Measurements from ENCODE around the gene ZNF462.

DNA sequence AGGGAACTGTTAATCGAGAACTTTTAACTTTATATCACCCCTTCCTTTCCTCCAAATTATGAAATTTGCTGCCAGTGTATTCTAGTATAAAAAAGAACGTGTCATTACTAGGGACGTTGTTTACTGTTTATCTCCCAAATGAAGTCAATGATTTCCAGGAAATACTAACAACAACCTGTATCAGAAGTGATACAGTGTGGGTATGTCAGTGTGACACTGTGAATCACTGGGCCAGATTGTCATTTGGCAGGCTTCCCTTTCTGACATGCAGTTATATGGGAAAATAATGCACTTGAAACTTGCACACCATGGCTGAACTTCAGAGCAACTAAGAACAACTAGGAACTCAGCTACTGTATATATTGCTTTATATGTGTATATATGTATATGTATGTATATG, 12.6 kb downstream of the ZNF462 start:
- TF ChIP-seq CTCF (conservative IDR thresholded peaks at IDR 0.05) (no peak), ZFX (IDR thresholded peaks at IDR 0.05) (no peak)
